ENCODE data around the gene RBKS.
"Not testable (repeated sequence)": the region's sequence is repeated elsewhere in the genome, so short reads cannot be mapped to it uniquely, and the experiment has no call there.

The RBKS gene

DNA sequence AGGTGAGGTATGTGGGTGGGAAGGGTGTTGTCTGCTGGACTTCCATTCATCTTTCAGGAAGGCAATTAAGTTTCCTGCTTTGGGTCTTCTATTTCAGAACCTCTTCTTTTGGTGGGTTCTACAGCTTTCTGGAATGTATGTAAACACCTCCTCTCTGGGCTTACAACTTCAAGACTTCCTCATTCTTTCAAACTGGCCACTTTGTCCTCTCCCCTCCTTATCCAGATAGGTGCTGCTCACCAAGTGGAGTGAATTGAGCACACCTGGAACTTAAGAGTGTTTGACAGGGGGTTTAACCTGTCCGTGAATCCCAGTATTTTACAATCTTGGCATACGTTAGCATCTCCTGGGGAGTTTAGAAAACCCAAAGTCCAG is 123.9 kb downstream of the RBKS start:
- Histone ChIP-seq H4K12ac (ENCODE audit: low read depth, low read length) (no peak overlapping the region), H3K4me1 (ENCODE audit: control insufficient read depth in 1 of 2, insufficient read depth in 2 of 2, low read length in 2 of 2) (peaks cover 0 to 10% of the 10 kb centered on the region in 2 experiments), H3K9ac (ENCODE audit: low read length) (no peak overlapping the region), H4K91ac (ENCODE audit: low read depth, low read length) (no peak overlapping the region), H2BK12ac (ENCODE audit: low read length) (no peak overlapping the region), H4K8ac (ENCODE audit: low read depth, low read length) (no peak overlapping the region), H3K18ac (ENCODE audit: low read length) (no peak overlapping the region), H3K23ac (ENCODE audit: low read length) (no peak overlapping the region), H2AK5ac (ENCODE audit: low read length) (no peak overlapping the region), H3K4ac (ENCODE audit: low read depth, low read length) (no peak overlapping the region), H2AFZ (ENCODE audit: insufficient read depth, low read length, poor library complexity) (no peak overlapping the region), H2BK120ac (ENCODE audit: insufficient read depth, low read length, poor library complexity) (no peak overlapping the region), H3K79me1 (ENCODE audit: low read length) (peaks cover 3% of the 10 kb centered on the region), H3K9me3 (ENCODE audit: insufficient read depth, low read depth, low read length) (peaks cover 1% of the 10 kb centered on the region), H3K4me3 (ENCODE audit: low read depth, low read length) (no peak overlapping the region), H3K27me3 (ENCODE audit: insufficient read depth, low read length) (no peaks in the 10 kb centered on the region), H3K79me2 (ENCODE audit: control insufficient read depth, insufficient read depth, low read length, poor library complexity) (no peaks in the 10 kb centered on the region), H3K4me2 (ENCODE audit: low read length) (no peak overlapping the region), H3K36me3 (ENCODE audit: control insufficient read depth in 1 of 2, insufficient read depth in 2 of 2, low read length in 2 of 2) (no peaks in the 10 kb centered on the region), H3K14ac (ENCODE audit: low read length) (no peak overlapping the region), H2BK5ac (ENCODE audit: low read depth, low read length, poor library complexity) (no peak overlapping the region), H3K27ac (ENCODE audit: low read depth, low read length) (no peak overlapping the region)
- no CpG with 5 or more reads among the region's 2 CpGs for WGBS (ENCODE audit: extremely low coverage, insufficient coverage, insufficient read length)
- DNase-seq, result peak in 1 of 2 donors; percentile 39

DNA sequence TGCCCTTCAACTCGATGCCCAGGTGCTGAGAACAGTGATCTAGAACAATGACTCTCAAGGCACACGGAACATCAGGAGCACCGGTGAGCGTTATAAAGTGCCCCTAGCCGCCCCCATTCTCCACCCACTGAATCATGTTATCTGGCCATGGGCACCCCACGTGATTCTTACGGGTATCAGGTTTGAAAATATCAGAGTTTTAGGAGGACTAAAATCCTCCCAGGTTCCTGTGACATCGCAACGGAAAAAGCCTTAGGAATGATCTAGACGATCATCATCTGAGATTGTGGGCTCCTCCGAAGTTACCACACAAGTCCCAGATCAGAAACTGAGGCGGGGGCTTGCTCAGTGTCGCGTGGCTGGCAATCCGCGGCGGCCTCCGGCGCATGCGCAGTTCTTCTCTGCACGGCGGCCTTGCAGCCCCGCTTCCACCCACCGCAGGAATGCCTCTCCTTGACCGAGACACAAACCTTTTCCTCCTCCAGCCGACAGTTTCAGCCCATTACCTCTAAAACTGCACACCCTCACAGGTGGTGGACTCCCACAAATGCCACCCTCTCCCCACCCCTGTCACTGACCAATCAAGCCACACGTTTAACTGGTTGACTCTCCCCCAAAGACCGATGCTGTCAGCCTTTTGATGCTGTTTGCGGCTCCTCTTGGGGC is 124.4 kb downstream of the RBKS start:
- peak overlapping the region; percentile 7 for H4K8ac ChIP-seq (ENCODE audit: low read depth, low read length)
- H3K79me2 ChIP-seq (ENCODE audit: control insufficient read depth, insufficient read depth, low read length, poor library complexity), result no peaks in the 10 kb centered on the region
- no peak overlapping the region for H3K14ac ChIP-seq (ENCODE audit: low read length)
- H3K36me3 ChIP-seq (ENCODE audit: control insufficient read depth in 1 of 2, insufficient read depth in 2 of 2, low read length in 2 of 2), result no peaks in the 10 kb centered on the region
- H2BK12ac ChIP-seq (ENCODE audit: low read length), result no peak overlapping the region
- H2AK5ac ChIP-seq (ENCODE audit: low read length), result no peak overlapping the region
- H3K79me1 ChIP-seq (ENCODE audit: low read length), result no peaks in the 10 kb centered on the region
- no peak overlapping the region for H3K9ac ChIP-seq (ENCODE audit: low read length)
- no peak overlapping the region for H3K18ac ChIP-seq (ENCODE audit: low read length)
- no peak overlapping the region for H2AFZ ChIP-seq (ENCODE audit: insufficient read depth, low read length, poor library complexity)
- H3K9me3 ChIP-seq (ENCODE audit: insufficient read depth, low read depth, low read length), result peaks cover 1% of the 10 kb centered on the region
- H3K4ac ChIP-seq (ENCODE audit: low read depth, low read length), result no peak overlapping the region
- no peak overlapping the region for H3K4me2 ChIP-seq (ENCODE audit: low read length)
- WGBS (ENCODE audit: extremely low coverage, insufficient coverage, insufficient read length), result no CpG with 5 or more reads among the region's 29 CpGs
- no peak overlapping the region for H4K12ac ChIP-seq (ENCODE audit: low read depth, low read length)
- H3K23ac ChIP-seq (ENCODE audit: low read length), result no peak overlapping the region
- H3K27me3 ChIP-seq (ENCODE audit: insufficient read depth, low read length), result no peaks in the 10 kb centered on the region
- no peak overlapping the region for H3K27ac ChIP-seq (ENCODE audit: low read depth, low read length)
- no peak overlapping the region for H4K91ac ChIP-seq (ENCODE audit: low read depth, low read length)
- H3K4me1 ChIP-seq (ENCODE audit: control insufficient read depth in 1 of 2, insufficient read depth in 2 of 2, low read length in 2 of 2), result peaks cover 0 to 7% of the 10 kb centered on the region in 2 experiments
- no peak overlapping the region for H2BK120ac ChIP-seq (ENCODE audit: insufficient read depth, low read length, poor library complexity)
- H2BK5ac ChIP-seq (ENCODE audit: low read depth, low read length, poor library complexity), result no peak overlapping the region
- H3K4me3 ChIP-seq (ENCODE audit: low read depth, low read length), result no peak overlapping the region
- DNase-seq, result peak; percentile 49 to 85

DNA sequence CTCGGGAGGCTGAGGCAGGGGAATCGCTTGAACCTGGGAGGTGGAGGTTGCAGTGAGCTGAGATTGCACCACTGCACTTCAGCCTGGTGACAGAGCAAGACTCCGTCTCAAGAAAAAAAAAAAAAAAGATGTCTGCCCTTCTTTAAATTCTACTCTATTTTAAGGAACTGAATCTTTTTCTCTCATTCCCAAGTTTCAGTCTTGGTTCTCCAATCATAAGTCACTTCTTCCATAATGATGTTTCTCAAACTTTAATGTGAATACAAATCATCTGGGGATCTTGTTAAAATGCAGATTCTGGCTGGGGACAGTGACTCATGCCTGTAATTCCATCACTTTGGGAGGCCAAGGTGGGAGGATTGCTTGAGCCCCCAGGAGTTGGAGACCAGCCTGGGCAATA is 125.7 kb downstream of the RBKS start:
- H3K14ac ChIP-seq (ENCODE audit: low read length); H3K36me3 ChIP-seq (ENCODE audit: control insufficient read depth in 1 of 2, insufficient read depth in 2 of 2, low read length in 2 of 2); DNase-seq; H3K79me1 ChIP-seq (ENCODE audit: low read length); H4K12ac ChIP-seq (ENCODE audit: low read depth, low read length); H2BK12ac ChIP-seq (ENCODE audit: low read length); H3K23ac ChIP-seq (ENCODE audit: low read length); H2BK120ac ChIP-seq (ENCODE audit: insufficient read depth, low read length, poor library complexity); H3K27ac ChIP-seq (ENCODE audit: low read depth, low read length); H2BK5ac ChIP-seq (ENCODE audit: low read depth, low read length, poor library complexity); H3K9me3 ChIP-seq (ENCODE audit: insufficient read depth, low read depth, low read length); H2AK5ac ChIP-seq (ENCODE audit: low read length); H3K27me3 ChIP-seq (ENCODE audit: insufficient read depth, low read length); H3K79me2 ChIP-seq (ENCODE audit: control insufficient read depth, insufficient read depth, low read length, poor library complexity); H2AFZ ChIP-seq (ENCODE audit: insufficient read depth, low read length, poor library complexity); H3K4me3 ChIP-seq (ENCODE audit: low read depth, low read length); H3K18ac ChIP-seq (ENCODE audit: low read length); H3K4me1 ChIP-seq (ENCODE audit: control insufficient read depth in 1 of 2, insufficient read depth in 2 of 2, low read length in 2 of 2); H3K4ac ChIP-seq (ENCODE audit: low read depth, low read length); H4K8ac ChIP-seq (ENCODE audit: low read depth, low read length); H4K91ac ChIP-seq (ENCODE audit: low read depth, low read length); H3K9ac ChIP-seq (ENCODE audit: low read length); H3K4me2 ChIP-seq (ENCODE audit: low read length): not testable (repeated sequence)
- no CpG with 5 or more reads among the region's 3 CpGs for WGBS (ENCODE audit: extremely low coverage, insufficient coverage, insufficient read length)

DNA sequence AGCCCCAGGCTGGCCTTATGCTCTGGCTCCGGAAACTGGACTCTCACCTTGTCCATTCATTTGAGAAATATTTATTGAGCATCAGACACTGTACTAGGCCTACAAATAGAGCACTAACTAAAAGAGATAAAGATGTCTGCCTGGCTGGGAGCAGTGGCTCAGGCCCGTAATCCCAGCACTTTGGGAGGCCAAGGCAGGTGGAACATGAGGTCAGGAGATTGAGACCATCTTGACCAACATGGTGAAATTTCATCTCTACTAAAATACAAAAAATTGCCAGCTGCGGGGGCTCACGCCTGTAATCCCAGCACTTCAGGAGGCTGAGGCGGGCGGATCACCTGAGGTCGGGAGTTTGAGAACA is 126.3 kb downstream of the RBKS start:
- no peak overlapping the region for H3K4ac ChIP-seq (ENCODE audit: low read depth, low read length)
- H3K27me3 ChIP-seq (ENCODE audit: insufficient read depth, low read length), result no peaks in the 10 kb centered on the region
- H3K27ac ChIP-seq (ENCODE audit: low read depth, low read length), result no peak overlapping the region
- H3K9me3 ChIP-seq (ENCODE audit: insufficient read depth, low read depth, low read length), result peaks cover 1% of the 10 kb centered on the region
- no peak overlapping the region for H3K23ac ChIP-seq (ENCODE audit: low read length)
- H3K36me3 ChIP-seq (ENCODE audit: control insufficient read depth in 1 of 2, insufficient read depth in 2 of 2, low read length in 2 of 2), result no peaks in the 10 kb centered on the region
- no peaks in the 10 kb centered on the region for H3K79me1 ChIP-seq (ENCODE audit: low read length)
- no CpG with 5 or more reads among the region's 7 CpGs for whole genome bisulfite sequencing (ENCODE audit: extremely low coverage, insufficient coverage, insufficient read length)
- no peak overlapping the region for H2BK120ac ChIP-seq (ENCODE audit: insufficient read depth, low read length, poor library complexity)
- H3K18ac ChIP-seq (ENCODE audit: low read length), result no peak overlapping the region
- no peak overlapping the region for H2BK5ac ChIP-seq (ENCODE audit: low read depth, low read length, poor library complexity)
- H3K9ac ChIP-seq (ENCODE audit: low read length), result no peak overlapping the region
- H3K4me1 ChIP-seq (ENCODE audit: control insufficient read depth in 1 of 2, insufficient read depth in 2 of 2, low read length in 2 of 2), result peaks cover 0 to 7% of the 10 kb centered on the region in 2 experiments
- no peaks in the 10 kb centered on the region for H3K79me2 ChIP-seq (ENCODE audit: control insufficient read depth, insufficient read depth, low read length, poor library complexity)
- H2BK12ac ChIP-seq (ENCODE audit: low read length), result no peak overlapping the region
- H4K12ac ChIP-seq (ENCODE audit: low read depth, low read length), result no peak overlapping the region
- no peak overlapping the region for H4K91ac ChIP-seq (ENCODE audit: low read depth, low read length)
- no peak overlapping the region for H2AFZ ChIP-seq (ENCODE audit: insufficient read depth, low read length, poor library complexity)
- H3K14ac ChIP-seq (ENCODE audit: low read length), result no peak overlapping the region
- H3K4me2 ChIP-seq (ENCODE audit: low read length), result no peak overlapping the region
- no peak overlapping the region for H2AK5ac ChIP-seq (ENCODE audit: low read length)
- H3K4me3 ChIP-seq (ENCODE audit: low read depth, low read length), result no peak overlapping the region
- no peak for DNase-seq
- H4K8ac ChIP-seq (ENCODE audit: low read depth, low read length), result no peak overlapping the region

Measured in trophoblast cell (in vitro differentiated cells and primary cell).